WTC11 (cell line): ENCODE results near the gene CSKMT. TPM values are rescaled to one million over a fixed set of nuclear protein-coding genes. Genes with fewer than 3 reads are reported as not detected.
A peak's percentile ranks its signal among the peaks of the same experiment; 100 is the strongest.

ENCODE experiments used
- AFF4 ChIP-seq: sonication (generic); formaldehyde crosslinking; IDR thresholded peaks from 2 replicates; pipeline ENCODE4 v1.8.1; 2023; ENCODE audit warnings: mild to moderate bottlenecking, missing genetic modification reagents, borderline replicate concordance
- ARID4B ChIP-seq: sonication (generic); formaldehyde crosslinking; IDR thresholded peaks from 2 replicates; pipeline ENCODE4 v1.8.0; 2023; ENCODE audit warnings: missing genetic modification reagents, mild to moderate bottlenecking, borderline replicate concordance
- ATF1 ChIP-seq: sonication (generic); formaldehyde crosslinking; IDR thresholded peaks from 2 replicates; pipeline ENCODE4 v1.8.1; 2023; ENCODE audit warnings: mild to moderate bottlenecking, moderate library complexity, missing genetic modification reagents
- E2F1 ChIP-seq: sonication (generic); formaldehyde crosslinking; IDR thresholded peaks from 2 replicates; pipeline ENCODE4 v1.8.0; 2022; ENCODE audit warnings: mild to moderate bottlenecking, missing genetic modification reagents
- E2F4 ChIP-seq: sonication (generic); formaldehyde crosslinking; IDR thresholded peaks from 2 replicates; pipeline ENCODE4 v1.8.1; 2022; ENCODE audit warnings: low read depth, mild to moderate bottlenecking, moderate library complexity, missing genetic modification reagents, borderline replicate concordance
- ELF4 ChIP-seq: sonication (generic); formaldehyde crosslinking; IDR thresholded peaks from 2 replicates; pipeline ENCODE4 v1.8.1; 2022; ENCODE audit warnings: low read depth, mild to moderate bottlenecking, moderate library complexity, missing genetic modification reagents
- EMX1 ChIP-seq: fragments of 250-450 bp; sonication (Bioruptor Pico); IDR thresholded peaks from 2 replicates; pipeline ENCODE4 v1.8.0; 2021; ENCODE audit warnings: mild to moderate bottlenecking
- ERG ChIP-seq: fragments of 250-450 bp; sonication (Bioruptor Pico); IDR thresholded peaks from 2 replicates; pipeline ENCODE4 v1.8.0; 2021; ENCODE audit warnings: mild to moderate bottlenecking
- ETV6 ChIP-seq: sonication (generic); formaldehyde crosslinking; IDR thresholded peaks from 2 replicates; pipeline ENCODE4 v1.8.1; 2022; ENCODE audit warnings: mild to moderate bottlenecking, missing genetic modification reagents
- NFATC4 ChIP-seq: fragments of 250-450 bp; sonication (Bioruptor Pico); IDR thresholded peaks from 2 replicates; pipeline ENCODE4 v1.9.0; 2021; ENCODE audit warnings: mild to moderate bottlenecking
- NFE2L1 ChIP-seq: sonication (generic); formaldehyde crosslinking; IDR thresholded peaks from 2 replicates; pipeline ENCODE4 v1.8.1; 2023; ENCODE audit warnings: missing genetic modification reagents
- NR1H2 ChIP-seq: sonication (generic); formaldehyde crosslinking; IDR thresholded peaks from 2 replicates; pipeline ENCODE4 v1.9.0; 2021; ENCODE audit warnings: mild to moderate bottlenecking, moderate library complexity, missing genetic modification reagents
- OVOL2 ChIP-seq: fragments of 250-450 bp; sonication (Bioruptor Pico); IDR thresholded peaks from 2 replicates; pipeline ENCODE4 v1.9.0; 2021; ENCODE audit warnings: mild to moderate bottlenecking, borderline replicate concordance
- RELA ChIP-seq: sonication (generic); formaldehyde crosslinking; IDR thresholded peaks from 2 replicates; pipeline ENCODE4 v1.8.1; 2022; ENCODE audit warnings: missing genetic modification reagents, mild to moderate bottlenecking, borderline replicate concordance
- RORB ChIP-seq: fragments of 250-450 bp; sonication (Bioruptor Pico); IDR thresholded peaks from 2 replicates; pipeline ENCODE4 v1.9.0; 2021; ENCODE audit warnings: mild to moderate bottlenecking
- SP1 ChIP-seq: sonication (generic); formaldehyde crosslinking; conservative IDR thresholded peaks from 2 replicates; pipeline ENCODE4 v1.8.1; 2022; ENCODE audit warnings: missing genetic modification reagents
- TCF7 ChIP-seq: sonication (generic); formaldehyde crosslinking; IDR thresholded peaks from 2 replicates; pipeline ENCODE4 v1.8.0; 2022; ENCODE audit warnings: mild to moderate bottlenecking, low read depth, missing genetic modification reagents, moderate library complexity
- ZMAT4 ChIP-seq: fragments of 250-450 bp; sonication (Bioruptor Pico); IDR thresholded peaks from 2 replicates; pipeline ENCODE4 v1.9.0; 2021; ENCODE audit warnings: mild to moderate bottlenecking
- ZNF121 ChIP-seq: sonication (generic); formaldehyde crosslinking; IDR thresholded peaks from 2 replicates; pipeline ENCODE4 v1.8.0; 2023; ENCODE audit warnings: missing genetic modification reagents
- ZNF219 ChIP-seq: sonication (generic); formaldehyde crosslinking; IDR thresholded peaks from 2 replicates; pipeline ENCODE4 v1.8.0; 2023; ENCODE audit warnings: missing genetic modification reagents, mild to moderate bottlenecking, borderline replicate concordance
- ZNF232 ChIP-seq: sonication (generic); formaldehyde crosslinking; IDR thresholded peaks from 2 replicates; pipeline ENCODE4 v1.8.0; 2022; ENCODE audit warnings: mild to moderate bottlenecking, missing genetic modification reagents
- ZNF263 ChIP-seq: sonication (generic); formaldehyde crosslinking; IDR thresholded peaks from 2 replicates; pipeline ENCODE4 v1.8.1; 2022; ENCODE audit warnings: low read depth, mild to moderate bottlenecking, moderate library complexity, missing genetic modification reagents
- ZNF396 ChIP-seq: fragments of 250-450 bp; sonication (Bioruptor Pico); IDR thresholded peaks from 2 replicates; pipeline ENCODE4 v1.8.0; 2021; ENCODE audit warnings: mild to moderate bottlenecking, moderate library complexity, borderline replicate concordance
- ZNF423 ChIP-seq: fragments of 250-450 bp; sonication (Bioruptor Pico); IDR thresholded peaks from 2 replicates; pipeline ENCODE4 v2.1.2; 2022; ENCODE audit warnings: mild to moderate bottlenecking, moderate library complexity
- ZNF671 ChIP-seq: fragments of 250-450 bp; sonication (Bioruptor Pico); IDR thresholded peaks from 2 replicates; pipeline ENCODE4 v1.8.0; 2021; ENCODE audit warnings: mild to moderate bottlenecking
- total RNA-seq: library from RNA; stranded (reverse); gene quantifications from 3 replicates; pipeline ENCODE4 v1.2.3, GENCODE V29; 2021
- TF ChIP-seq, protein P1 (sequence below): fragments of 250-450 bp; sonication (Bioruptor Pico); conservative IDR thresholded peaks from 2 replicates; pipeline ENCODE4 v1.9.0; 2021; ENCODE audit warnings: mild to moderate bottlenecking

Gene CSKMT
- total RNA-seq, 1 experiment from 2014 or later = 75.6 TPM

GRCh38 chr11:62709247-62710000 is 44.3 kb downstream of the CSKMT start (continued):
- TF ChIP-seq ARID4B (CRISPR knock-in tag) = no peak
- TF ChIP-seq SP1 (CRISPR knock-in tag) = peak; percentile 68
- no peak for TF ChIP-seq ZNF423 (CRISPR knock-in tag)
- TF ChIP-seq AFF4 (CRISPR knock-in tag) = no peak
- TF ChIP-seq RELA (CRISPR knock-in tag) = no peak
- peak; percentile 71 for TF ChIP-seq ZNF232 (CRISPR knock-in tag)
- TF ChIP-seq ELF4 (CRISPR knock-in tag) = no peak
- no peak for TF ChIP-seq ZNF219 (CRISPR knock-in tag)
- TF ChIP-seq EMX1 = 0 out of 2 replicates have a peak, but pooled peaks have one; percentile 80
- TF ChIP-seq OVOL2 (CRISPR knock-in tag) = no peak
- TF ChIP-seq, protein P1, sequence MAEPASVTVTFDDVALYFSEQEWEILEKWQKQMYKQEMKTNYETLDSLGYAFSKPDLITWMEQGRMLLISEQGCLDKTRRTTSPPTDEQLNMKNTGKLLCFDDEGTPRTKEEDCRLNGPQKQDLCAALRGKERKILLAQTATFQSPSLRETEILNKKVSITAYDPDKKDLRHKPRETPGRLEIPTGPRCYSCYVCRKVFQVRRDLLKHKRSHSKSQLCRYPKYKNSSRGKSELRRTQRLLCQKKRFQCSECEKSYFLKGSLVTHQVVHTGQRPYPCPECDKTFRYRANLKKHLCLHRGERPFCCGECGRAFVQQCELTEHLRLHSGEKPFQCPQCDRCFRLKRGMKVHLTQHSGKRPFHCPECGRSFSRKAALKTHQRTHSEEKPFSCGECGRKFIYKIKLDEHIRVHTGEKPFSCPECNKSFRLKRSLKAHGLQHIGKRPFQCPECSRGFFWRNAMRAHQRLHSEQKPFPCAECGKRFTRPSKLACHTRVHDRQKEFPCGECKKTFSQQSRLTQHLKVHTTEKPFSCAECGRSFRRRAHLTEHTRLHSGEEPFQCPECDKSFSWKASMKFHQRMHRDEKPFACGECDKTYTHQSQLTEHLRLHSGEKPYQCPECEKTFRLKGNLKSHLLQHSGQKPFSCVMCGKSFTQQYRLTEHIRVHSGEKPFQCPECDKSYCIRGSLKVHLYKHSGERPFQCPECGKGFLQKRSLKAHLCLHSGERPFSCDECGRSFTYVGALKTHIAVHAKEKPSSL (CRISPR knock-in tag) = no peak
- no peak for TF ChIP-seq E2F4 (CRISPR knock-in tag)
- TF ChIP-seq ZNF671 = peak; percentile 57; the same call in 1 of the 2 replicates
- TF ChIP-seq NFE2L1 (CRISPR knock-in tag) = no peak
- TF ChIP-seq ZNF121 (CRISPR knock-in tag) = no peak
- TF ChIP-seq ERG (CRISPR knock-in tag) = no peak
- no peak for TF ChIP-seq ZNF263
- peak; percentile 71 for TF ChIP-seq ATF1 (CRISPR knock-in tag)
- TF ChIP-seq ZNF396 (CRISPR knock-in tag) = 0 out of 2 replicates have a peak, but pooled peaks have one; percentile 61
- TF ChIP-seq E2F1 = no peak
- no peak for TF ChIP-seq RORB
- no peak; the same call in 1 of the 2 replicates for TF ChIP-seq NFATC4 (CRISPR knock-in tag)
- no peak for TF ChIP-seq ZMAT4 (CRISPR knock-in tag)
- TF ChIP-seq NR1H2 (CRISPR knock-in tag) = no peak
- no peak for TF ChIP-seq ETV6
- TF ChIP-seq TCF7 = no peak
